C4-2B (cell line): ENCODE data around the gene ARHGAP22.

Experiments
- H3K27ac ChIP-seq: fragments of 450-650 bp; 2 replicates; pipeline ENCODE4 v1.5.1; 2017
- CTCF ChIP-seq: fragments of 450-650 bp; conservative IDR thresholded peaks from 2 replicates; pipeline ENCODE4 v1.5.1; 2017; ENCODE audit warnings: mild to moderate bottlenecking
- ZFX ChIP-seq: fragments of 450-650 bp; IDR thresholded peaks from 2 replicates; pipeline ENCODE4 v1.6.1; 2017

ARHGAP22 gene

DNA sequence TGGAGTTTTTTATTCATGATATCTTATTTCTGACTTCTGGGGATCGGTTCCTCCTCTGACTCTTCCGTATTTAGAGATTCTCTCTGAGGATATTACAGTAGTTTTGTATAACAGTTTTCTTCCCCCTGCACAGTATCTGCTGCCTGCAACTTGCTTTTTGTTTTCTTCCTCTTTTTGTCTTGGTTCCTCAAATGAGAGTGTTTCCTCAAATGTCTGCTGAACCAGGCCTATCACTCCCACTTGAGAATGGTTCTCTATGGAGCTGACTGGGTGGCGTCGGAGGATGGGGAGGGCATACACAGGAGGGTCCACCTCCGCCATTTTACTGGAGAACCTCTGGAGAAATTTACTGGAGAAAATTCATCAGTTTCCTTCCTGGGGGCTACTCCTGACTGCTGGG is 27.7 kb downstream of the ARHGAP22 start:
- H3K27ac ChIP-seq = no peak overlapping the region
- TF ChIP-seq ZFX (no peak), CTCF (no peak)

DNA sequence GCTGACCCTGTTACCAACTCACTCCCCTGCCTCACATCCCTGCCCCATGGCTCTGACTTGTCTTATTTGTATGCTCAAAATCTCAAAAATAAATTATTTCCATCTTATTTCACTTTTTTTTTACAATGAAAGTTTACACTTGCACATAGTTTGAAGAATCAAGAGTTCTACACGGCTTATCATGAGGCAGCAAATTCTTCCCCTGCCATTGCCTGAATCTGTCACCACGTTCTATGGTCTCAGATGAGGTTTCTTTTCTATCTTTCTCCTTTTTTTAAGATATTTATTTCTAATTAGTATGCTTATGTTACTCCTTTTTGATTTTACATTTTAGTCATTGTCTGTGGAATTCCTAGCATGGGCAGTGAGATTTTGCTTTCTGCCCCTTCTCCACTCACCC is 28.4 kb downstream of the ARHGAP22 start:
- no peak overlapping the region for H3K27ac ChIP-seq
- TF ChIP-seq CTCF (no peak), ZFX (no peak)

DNA sequence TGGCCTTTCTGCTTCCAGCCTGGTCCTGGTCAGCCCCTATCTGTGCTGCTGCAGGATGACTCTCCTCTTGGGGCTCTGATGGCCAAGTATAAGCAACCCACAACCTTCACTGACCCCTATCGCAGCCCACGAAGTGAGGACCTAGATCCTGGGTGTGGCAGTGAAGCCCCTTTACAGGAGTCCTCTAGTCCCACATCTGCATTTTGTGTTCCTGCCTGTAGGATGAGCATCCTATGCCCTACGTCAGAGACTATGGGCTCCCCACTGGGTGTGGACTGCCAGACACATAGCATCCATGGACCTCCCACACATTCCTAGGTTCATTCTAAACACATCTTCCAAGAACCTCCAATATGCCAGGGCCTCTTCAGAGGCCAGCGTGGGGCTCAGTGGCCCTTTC is 29.0 kb downstream of the ARHGAP22 start:
- no peak overlapping the region for H3K27ac ChIP-seq

DNA sequence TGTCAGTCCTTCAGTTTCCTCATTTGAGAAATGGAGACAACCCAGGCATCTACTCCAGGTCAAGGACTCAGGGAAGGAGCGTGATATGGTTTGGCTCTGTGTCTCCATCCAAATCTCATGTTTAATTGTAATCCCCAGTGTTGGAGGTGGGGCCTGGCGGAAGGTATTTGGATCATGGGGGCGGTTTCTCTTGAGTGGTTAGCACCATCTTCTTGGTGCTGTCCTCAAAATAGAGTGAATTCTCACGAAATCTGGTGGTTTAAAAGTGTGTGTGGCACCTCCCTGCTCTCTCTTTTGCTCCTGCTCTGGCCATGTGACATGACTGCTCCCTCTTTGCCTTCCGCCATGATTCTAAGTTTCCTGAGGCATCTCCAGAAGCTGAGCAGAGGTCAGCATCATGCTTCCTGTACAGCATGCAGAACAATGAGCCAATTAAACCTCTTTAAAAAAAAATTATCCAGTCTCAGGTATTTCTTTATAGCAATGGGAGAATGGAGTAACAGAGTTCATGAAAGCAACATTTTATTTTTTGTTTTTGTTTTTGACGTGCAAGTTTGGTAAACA is 30.0 kb downstream of the ARHGAP22 start:
- TF ChIP-seq CTCF (no peak), ZFX (no peak)
- no peak overlapping the region for H3K27ac ChIP-seq

More for the DNA sequence above, 29.0 kb downstream of the ARHGAP22 start:
- TF ChIP-seq ZFX = no peak
- TF ChIP-seq CTCF = no peak

DNA sequence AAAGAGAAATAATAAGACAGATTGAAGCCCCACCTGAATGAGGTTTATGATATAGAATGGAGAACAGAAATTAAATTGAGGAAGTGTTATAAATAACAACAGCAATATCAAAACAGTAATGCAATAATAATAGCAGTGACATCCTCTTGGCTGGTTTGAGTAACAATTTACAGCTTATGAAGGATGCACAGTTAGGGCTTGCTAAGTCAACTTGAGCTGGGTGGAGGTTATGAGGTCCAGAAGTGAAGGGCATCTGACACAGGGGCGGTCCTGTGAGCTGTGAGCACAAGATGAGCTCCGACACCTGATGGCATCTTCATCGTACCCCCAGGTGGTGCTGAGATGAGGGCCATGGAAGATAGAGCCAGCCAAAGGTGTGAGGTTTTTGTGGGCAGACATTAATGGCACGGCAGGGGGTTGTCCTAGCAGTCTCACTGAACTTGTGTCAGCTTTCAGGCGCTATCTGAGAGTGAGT is 30.5 kb downstream of the ARHGAP22 start:
- H3K27ac ChIP-seq = no peak overlapping the region
- no peak for TF ChIP-seq CTCF
- TF ChIP-seq ZFX = no peak

- TF ChIP-seq ZFX = no peak
- TF ChIP-seq CTCF = no peak
- no peak overlapping the region for H3K27ac ChIP-seq
Measured at GRCh38 chr10:48573045-48573444, 31.8 kb downstream of the ARHGAP22 start.

DNA sequence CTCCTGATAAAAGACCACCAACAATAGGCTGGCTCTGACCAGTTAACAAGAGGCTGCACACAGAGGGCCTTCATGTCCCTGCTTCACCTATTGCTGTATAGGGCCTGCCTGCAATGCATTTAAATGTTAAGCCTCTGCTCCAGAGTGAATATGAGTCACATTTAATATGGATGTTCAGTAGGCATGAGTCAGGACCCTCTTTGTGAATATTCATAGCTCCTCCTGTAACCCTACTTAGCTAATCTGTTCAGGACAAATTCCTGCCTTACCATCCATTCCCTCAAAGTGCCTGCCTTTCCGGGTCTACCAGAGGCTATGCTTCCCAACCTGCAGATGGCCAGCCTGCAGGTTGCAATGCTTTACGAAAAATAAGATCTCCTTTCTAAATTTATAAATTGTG is 32.5 kb downstream of the ARHGAP22 start:
- H3K27ac ChIP-seq = no peak overlapping the region
- no peak for TF ChIP-seq CTCF
- no peak for TF ChIP-seq ZFX
